Kidney tubule cell (primary cell): ENCODE measurements around the gene NFIB.

Experiments used
- DNase-seq: peaks from one replicate; pipeline ENCODE4 v3.0.0-alpha.2; 2018; ENCODE audit warnings: low spot score

NFIB gene

GRCh38 chr9:14242150-14242805 lies 71.7 kb downstream of the NFIB start:
- no peak for DNase-seq

DNA sequence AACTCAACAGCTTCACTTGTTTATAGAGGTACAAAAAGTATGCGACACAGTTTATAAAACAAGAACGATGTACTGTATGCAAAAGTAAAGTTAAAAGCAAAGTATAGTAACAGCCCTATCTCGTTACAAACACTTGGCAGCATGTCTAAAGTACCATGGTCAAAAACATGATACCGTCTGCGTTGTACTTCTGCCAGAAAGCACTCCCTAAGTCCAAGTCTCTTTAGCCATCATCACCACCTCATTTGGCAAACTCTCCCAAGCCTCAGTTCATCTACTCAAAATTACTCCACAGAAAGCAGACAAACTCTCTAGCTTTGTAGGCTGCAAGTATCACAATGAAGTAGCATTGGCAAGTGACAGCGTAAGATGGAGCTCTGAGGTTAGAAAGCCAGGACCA lies 73.4 kb downstream of the NFIB start:
- no peak for DNase-seq

GRCh38 chr9:14238518-14238917 lies 75.4 kb downstream of the NFIB start:
- DNase-seq: peak; percentile 87

DNA sequence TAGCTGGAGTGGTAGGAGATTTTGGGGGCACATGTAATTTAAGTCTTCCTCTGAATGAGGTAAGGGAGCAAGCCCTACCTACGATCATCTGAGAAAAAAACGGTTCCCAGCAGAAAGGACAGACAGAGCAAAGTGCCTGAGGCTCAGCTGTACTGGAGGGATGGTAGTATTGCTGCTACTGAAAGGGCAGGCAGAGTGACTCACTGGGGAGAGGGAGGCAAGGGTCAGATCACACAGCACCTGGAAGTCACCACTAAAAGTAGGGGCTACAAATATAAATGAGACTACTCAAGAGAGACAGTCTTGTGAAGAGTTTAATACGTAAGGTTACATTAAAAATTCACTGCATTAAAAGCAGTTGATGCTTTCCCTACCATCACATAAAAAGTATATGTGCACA lies 75.9 kb downstream of the NFIB start:
- DNase-seq: peak; percentile 73

GRCh38 chr9:14236591-14236990 lies 77.3 kb downstream of the NFIB start:
- DNase-seq: no peak

DNA sequence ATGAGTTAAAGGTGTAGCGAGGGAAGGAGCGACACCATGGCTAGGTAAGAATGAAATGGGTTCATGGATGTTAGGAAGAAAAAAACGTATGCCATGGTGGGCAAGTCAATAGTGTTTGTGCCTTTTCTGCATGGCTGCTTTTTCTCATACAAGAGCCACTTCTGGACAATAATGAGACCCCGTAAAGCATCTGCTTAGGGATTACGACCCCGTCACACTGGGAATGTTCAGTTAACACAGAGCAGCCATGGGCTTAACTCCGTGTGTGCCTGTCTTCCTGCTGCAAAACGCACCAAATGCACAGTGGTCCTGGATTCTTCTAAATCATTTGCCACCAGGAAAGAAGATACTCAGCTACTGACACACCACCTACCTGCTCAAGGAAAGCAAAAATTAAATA lies 81.8 kb downstream of the NFIB start:
- no peak for DNase-seq

DNA sequence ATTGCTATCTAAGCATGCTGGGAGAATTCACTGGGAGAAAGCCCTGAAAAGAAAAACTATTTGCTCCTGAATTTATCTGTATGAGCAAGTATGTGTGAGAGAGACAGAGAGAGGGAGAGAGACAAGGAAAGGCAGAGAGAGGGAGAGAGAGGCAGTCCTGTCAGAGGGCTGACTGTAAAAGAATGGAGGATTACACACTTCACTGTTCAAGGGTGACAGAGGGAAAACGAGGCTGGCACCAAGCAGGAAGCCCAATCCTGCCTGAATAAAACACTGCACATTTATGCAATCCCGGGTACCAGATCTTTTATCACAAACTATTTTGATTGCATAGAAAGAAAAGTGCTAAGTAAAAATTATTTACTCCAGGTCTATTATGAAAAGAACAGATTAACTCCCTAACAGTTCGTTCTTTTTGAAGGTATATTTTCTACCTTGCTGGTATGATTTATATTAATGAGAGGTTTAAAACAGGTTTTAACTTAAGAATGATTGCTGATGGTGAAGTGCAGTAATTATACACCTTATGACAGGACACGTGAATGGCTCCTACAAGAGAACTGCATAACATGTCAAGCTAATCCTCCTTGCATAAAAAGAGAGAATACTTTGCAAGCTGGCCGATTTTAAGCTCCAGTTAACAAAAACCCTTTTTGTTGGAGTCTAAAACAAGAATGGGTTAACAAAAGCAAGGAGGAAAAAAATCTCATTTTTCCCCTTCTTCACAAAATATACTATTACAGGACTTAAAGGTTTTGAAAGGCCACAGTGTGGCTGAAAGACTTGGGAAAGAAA lies 82.5 kb downstream of the NFIB start:
- DNase-seq: peak; percentile 53

DNA sequence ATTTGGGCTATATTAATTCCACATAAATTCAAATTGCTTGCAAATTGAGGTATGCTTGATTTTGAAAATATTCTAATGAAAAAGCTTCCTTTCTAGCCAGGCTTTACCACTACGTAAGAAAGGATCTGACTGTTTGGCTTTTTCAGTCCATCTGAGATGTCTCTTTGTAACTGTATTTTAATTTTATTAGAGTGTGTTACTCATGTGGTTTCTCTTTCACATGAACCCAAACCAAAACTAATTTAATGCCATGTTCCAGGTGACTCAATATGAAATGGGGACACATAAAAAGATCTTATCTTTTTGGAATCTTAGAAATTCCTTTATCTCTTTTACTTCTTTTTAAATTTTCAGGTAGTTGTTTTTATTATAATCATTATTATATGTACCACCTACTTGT lies 85.3 kb downstream of the NFIB start:
- DNase-seq: no peak

DNA sequence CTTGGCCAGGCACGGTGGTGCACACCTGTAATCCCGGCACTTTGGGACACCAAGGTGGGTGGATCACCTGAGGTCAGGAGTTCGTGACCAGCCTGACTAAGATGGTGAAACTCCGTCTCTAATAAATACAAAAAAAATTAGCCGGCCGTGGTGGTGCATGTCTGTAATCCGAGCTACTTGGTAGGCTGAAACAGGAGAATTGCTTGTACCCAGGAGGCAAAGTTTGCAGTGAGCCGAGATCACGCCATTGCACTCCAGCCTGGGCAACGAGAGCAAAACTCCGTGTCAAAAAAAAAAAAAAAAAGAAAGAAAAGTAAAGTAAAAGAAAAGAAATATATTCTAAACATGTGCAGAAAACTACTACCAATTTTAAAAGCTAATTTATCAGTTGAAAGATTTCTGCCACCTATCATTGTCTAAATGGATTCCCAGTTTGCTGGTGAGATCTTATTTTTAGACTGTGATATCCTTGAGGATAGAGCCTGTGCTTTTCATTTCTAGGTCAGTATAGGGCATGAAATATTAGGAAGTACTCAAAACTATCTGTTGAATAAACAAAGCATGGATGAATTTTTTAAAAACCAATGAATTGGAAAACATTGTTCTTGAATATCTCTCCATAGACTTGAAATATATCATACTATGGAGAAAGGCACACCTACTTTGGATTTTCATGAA lies 86.9 kb downstream of the NFIB start:
- no peak for DNase-seq

- DNase-seq: no peak
Measured at GRCh38 chr9:14223081-14223480, 90.9 kb downstream of the NFIB start.

GRCh38 chr9:14222149-14222835 lies 91.6 kb downstream of the NFIB start:
- peak; percentile 20 for DNase-seq

GRCh38 chr9:14221558-14221957 lies 92.4 kb downstream of the NFIB start:
- DNase-seq: peak; percentile 91

- peak; percentile 33 for DNase-seq
Measured at GRCh38 chr9:14221119-14221518, 92.8 kb downstream of the NFIB start.

- DNase-seq: no peak
Measured at GRCh38 chr9:14220256-14220655, 93.7 kb downstream of the NFIB start.

- peak; percentile 54 for DNase-seq
Measured at GRCh38 chr9:14219850-14220249, 94.1 kb downstream of the NFIB start.

- DNase-seq: no peak
Measured at GRCh38 chr9:14218253-14218652, 95.7 kb downstream of the NFIB start.

- no peak for DNase-seq
Measured at GRCh38 chr9:14216612-14217194, 97.2 kb downstream of the NFIB start.

DNA sequence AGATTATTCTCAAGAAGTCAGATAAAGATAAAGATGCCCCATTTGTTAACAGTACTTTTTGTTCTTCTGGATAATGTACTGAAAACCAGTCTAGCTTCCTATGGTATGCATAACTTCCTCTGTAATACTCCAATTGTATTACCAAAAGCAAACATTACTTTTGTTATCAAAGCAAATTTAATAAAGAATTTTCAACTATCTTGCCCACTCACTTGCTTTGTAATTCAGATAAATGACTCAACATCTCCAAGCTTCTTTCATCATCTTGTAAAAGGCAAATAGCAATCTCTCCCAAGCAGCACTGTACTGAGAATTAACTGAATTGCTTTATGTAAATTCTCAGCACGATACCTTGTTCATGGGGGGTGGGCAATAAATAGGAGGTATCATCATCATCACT lies 98.3 kb downstream of the NFIB start:
- DNase-seq: no peak

DNA sequence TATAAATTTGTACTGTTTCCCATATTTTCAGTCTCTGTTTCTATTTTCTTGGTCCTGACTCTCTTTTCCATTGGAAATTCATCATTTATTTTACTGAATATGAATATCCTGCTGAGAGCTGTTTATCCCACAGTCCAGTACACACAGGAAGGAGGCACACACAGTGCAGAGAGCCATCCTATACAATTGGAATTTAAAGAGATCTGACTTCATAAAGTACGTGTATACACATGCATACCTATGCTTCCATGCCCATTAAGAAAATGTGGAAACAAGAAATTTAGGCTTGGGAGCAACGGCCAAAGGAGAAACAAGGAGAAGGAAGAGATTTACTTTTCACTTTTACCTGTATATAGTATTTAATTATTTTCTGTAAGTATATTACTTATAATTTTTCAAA lies 99.2 kb downstream of the NFIB start:
- no peak for DNase-seq

GRCh38 chr9:14214065-14214684 lies 99.8 kb downstream of the NFIB start:
- no peak for DNase-seq

DNA sequence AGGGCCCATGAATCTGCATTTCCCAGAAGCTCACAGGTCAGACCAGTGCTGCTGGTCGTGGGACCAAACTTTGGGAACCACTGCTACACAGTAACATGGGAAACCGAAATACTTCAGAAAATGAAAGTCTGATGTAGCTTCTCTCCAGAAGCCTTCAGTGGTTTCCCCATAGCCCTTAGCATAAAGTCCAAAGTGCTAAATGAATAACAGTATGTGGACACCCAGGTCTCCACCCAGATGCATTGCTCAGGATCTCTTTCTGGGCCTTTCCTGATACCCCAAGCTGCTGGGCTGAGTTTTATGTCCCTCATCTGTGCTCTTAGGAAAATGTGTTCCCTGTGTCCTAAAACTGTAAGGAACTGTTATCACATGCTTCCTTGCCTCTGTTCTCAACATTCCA lies 100.4 kb downstream of the NFIB start:
- no peak for DNase-seq
